NCI-H774 (cell line): ENCODE measurements around the gene MRPL51.

Experiments used
- DNase-seq: peaks from one replicate; lab custom pipeline; 2025; lab: John Stamatoyannopoulos, UW

Gene MRPL51

DNA sequence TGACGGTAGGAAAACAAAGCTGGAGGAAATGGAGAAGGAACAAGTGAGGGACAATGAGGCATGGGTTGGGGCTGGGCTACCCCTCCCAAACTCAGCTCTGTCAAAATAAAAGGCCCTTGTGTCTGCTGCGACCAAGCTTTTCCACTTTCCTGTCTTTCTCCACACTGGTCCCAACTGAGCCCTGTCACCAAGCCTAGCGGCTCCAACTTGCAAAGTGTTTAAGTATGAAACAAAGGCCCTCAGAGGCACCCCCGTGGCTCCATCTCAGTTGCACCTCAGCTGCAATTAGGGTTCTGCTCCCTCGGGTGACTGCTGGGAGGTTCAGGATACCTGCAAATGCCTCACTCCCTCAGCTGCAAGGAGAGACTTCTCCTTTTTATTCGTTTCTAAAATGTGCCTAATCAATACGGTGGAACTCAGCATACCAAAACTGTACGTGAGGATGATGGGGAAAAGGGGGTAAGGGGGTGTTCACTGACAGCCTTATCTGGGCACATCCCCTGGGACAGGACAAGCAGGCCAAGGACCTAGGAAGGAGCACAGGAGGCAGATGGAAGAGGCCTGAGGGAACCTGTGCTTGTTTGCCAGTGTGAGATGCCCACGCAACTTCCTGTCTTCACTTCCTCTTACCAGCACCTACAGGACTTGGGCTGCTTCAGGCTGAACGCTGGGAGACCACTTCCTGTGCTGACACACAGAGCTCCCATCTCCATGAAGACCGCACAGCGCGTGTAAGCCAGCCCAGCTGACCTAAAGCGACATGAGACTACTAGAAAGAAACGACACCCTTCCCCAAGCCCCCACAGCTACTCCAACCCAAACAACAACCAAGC is 31.4 kb downstream of the MRPL51 start:
- no peak for DNase-seq

DNA sequence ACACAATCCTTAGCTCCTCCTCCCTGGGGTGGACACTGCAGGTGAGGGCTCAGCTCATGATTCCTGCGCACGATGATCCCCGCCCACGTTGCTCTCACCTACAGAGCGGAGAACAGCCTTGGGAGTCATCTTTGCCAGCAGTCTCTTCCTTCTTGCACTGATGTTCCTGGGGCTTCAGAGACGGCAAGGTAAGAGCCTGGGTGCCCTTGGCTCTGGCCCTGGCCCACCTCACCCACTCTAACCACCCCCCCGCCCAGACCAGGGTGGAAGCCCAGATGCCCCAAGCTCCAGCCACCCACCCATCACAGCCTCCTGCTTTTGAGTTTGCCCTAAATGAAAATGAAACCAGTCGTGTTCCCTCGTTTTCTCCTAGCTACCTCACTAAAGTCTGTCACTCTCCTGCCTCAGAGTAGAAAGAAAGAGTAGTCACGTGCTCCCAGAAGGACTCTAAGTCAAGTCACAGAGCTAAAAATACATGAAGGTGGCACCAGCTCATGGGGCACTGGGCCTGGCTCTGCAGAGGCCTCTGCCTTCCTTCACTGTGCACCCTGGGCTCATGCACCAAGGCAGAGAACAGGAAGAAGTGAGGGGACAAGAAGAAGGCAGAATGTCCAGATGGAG is 32.2 kb downstream of the MRPL51 start:
- no peak for DNase-seq

GRCh38 chr12:6459004-6459337 is 34.1 kb downstream of the MRPL51 start:
- no peak for DNase-seq

DNA sequence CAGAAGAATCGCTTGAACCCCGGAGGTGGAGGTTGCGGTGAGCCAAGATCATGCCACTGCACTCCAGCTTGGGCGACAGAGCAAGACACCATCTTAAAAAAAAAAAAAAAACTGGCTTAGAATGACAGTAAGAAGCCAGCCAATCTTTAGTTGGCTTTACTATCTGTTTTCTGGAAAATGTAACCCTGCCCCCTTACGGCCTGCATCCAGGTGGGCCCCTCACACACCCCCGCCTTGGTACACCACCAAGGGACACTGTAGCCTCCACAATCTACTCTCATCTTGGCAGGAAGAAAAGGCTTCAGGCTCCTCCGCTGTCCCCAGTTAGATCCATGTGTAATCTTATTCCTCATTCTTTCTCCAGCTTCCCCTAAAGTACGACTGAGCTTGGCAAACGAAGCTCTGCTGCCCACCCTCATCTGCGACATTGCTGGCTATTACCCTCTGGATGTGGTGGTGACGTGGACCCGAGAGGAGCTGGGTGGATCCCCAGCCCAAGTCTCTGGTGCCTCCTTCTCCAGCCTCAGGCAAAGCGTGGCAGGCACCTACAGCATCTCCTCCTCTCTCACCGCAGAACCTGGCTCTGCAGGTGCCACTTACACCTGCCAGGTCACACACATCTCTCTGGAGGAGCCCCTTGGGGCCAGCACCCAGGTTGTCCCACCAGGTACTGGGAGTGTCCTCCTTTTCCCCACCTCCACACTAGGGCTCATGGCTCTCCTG is 34.6 kb downstream of the MRPL51 start:
- DNase-seq, result no peak

- DNase-seq, result no peak
Measured at GRCh38 chr12:6457220-6457945, 35.7 kb downstream of the MRPL51 start.

DNA sequence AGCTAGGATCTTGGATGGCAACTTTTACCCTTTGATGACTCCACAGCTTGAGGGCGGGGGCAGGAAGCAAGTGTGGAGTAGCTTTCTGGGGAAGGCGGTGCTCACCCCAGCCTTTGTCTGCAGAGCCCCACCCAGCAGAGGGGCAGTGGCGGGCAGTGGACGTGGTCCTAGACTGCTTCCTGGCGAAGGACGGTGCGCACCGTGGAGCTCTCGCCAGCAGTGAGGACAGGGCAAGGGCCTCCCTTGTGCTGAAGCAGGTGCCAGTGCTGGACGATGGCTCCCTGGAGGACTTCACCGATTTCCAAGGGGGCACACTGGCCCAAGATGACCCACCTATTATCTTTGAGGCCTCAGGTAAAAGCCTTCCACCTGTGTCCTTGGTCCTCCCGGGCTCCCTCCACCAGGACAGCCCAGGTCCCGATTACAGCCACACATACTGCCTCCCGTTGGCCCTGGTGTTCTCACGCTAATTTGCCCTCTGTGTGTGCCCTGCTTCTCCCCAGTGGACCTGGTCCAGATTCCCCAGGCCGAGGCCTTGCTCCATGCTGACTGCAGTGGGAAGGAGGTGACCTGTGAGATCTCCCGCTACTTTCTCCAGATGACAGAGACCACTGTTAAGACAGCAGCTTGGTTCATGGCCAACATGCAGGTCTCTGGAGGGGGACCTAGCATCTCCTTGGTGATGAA is 40.0 kb downstream of the MRPL51 start:
- no peak for DNase-seq

- DNase-seq, result no peak
Measured at GRCh38 chr12:6452245-6452943, 40.7 kb downstream of the MRPL51 start.

DNA sequence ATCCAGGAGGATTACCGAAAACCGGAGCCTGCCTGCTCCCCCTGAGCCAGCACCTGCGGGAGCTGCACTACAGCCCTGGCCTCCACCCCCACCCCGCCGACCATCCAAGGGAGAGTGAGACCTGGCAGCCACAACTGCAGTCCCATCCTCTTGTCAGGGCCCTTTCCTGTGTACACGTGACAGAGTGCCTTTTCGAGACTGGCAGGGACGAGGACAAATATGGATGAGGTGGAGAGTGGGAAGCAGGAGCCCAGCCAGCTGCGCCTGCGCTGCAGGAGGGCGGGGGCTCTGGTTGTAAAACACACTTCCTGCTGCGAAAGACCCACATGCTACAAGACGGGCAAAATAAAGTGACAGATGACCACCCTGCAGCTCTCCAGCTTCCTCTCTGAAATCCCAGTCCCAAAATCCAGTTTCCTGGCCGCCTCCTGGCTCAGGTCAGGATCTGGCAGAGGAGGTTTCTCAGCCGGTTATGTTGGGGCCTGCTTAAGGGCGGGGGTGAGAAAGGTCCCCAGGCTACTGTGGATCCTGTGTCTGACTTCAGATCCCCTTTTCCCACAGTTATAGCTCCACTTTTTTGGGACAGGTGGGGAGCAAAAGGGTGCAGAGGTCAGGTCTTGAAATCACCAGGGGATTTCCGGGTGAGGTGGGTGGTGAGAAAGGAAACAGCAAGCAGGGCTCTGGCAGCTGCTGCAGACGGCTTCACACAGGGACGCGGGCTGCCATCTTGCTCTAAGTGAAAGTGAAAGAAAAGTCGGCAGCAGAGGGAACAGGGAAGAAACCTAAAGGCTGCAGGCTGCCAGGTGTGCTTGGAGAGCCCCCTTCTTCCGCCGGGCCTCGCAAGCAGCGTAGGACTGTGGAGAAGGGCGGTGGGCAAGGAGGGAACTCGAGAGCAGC is 41.5 kb downstream of the MRPL51 start, which contains the start of gene TAPBPL:
TSS of gene TAPBPL (plus strand) at position 695 of the 897 bp plus-strand sequence. CDS start 207 bp downstream, outside the sequence.
- peak; percentile 90 for DNase-seq

DNA sequence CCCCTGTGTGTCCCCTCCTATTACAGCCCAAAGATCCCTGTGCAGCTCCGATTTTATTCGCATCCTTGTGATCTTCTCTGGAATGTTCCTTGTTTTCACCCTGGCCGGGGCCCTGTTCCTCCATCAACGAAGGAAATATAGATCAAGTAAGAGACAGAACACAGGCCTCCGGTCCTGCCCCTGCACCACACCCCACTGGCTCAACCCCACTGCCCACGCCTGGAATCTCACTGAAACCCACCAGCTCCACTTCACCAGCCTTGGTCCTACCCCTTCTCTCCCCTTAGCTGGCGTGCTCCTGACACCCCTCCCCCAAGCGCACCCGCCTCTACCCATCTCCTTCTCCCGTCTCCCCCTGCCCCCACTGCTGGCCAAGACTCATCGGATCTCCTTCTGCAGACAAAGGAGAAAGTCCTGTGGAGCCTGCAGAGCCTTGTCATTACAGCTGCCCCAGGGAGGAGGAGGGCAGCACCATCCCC is 42.2 kb downstream of the MRPL51 start:
- no peak for DNase-seq

- DNase-seq, result no peak
Measured at GRCh38 chr12:6450091-6450868, 42.8 kb downstream of the MRPL51 start.

DNA sequence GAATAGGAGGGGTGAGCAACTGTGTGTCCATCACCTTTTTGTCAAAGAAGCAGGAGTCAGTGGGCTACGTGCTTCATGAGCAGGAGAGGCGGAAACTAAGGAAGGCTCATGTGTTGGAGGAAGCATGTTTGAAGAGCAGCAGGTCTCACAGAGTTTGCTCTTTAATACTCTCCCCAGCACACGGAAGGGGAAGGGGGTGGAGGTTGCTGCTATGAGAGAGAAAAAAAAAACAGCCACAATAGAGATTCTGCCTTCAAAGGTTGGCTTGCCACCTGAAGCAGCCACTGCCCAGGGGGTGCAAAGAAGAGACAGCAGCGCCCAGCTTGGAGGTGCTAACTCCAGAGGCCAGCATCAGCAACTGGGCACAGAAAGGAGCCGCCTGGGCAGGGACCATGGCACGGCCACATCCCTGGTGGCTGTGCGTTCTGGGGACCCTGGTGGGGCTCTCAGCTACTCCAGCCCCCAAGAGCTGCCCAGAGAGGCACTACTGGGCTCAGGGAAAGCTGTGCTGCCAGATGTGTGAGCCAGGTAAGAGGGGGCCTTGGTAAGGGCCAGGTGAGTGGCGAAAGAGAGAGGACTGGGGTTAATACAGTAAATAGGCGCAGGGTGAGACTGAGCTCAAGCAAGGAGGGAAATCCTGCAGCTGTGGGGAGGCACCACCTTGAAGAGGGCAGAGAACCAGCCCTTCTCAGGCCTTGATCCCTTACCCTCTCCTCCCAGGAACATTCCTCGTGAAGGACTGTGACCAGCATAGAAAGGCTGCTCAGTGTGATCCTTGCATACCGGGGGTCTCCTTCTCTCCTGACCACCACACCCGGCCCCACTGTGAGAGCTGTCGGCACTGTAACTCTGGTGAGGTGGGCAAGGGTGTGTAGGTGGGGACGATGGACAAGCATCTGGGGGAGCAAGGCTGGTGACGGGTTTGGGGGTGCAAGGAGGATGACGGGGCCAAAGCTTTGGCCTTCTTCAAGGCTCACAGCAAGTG is 48.1 kb downstream of the MRPL51 start, which contains the start of gene CD27:
TSS of gene CD27 (plus strand) at position 252 of the 985 bp plus-strand sequence. CDS start at position 393, 141 bp downstream.
- no peak for DNase-seq

DNA sequence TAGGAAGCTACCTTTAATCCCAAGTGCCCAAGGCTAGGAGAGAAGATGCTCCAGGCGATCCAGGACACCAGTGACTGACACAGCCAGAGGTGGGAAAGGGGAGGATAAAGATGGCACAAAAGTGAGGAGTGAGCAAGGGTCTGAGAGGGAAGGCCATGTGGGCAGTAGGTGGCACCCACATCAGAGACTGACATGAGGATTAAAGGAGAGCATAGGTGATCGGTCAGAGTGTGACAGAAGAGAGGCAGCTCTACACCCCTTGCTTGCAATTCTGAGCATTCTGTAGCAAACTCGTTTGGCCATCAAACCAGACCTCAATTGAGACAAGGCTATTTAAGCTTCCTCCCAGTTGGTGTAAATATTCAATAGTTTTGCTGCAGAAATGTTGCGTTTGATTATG is 49.0 kb downstream of the MRPL51 start:
- no peak for DNase-seq

GRCh38 chr12:6443361-6443983 is 49.6 kb downstream of the MRPL51 start:
- no peak for DNase-seq

GRCh38 chr12:6442836-6443235 is 50.2 kb downstream of the MRPL51 start:
- no peak for DNase-seq
